Urothelium cell line (cell line): Measurements from ENCODE around the gene MIA3.
"Not testable (repeated sequence)": the region's sequence is repeated elsewhere in the genome, so short reads cannot be mapped to it uniquely, and the experiment has no call there.

Experiments used
- DNase-seq: peaks from one replicate; pipeline ENCODE4 v3.0.0; 2011; ENCODE audit warnings: low spot score, mixed read lengths
- FAIRE-seq: peaks from 2 replicates; lab custom pipeline; 2011; peaks lifted over from hg19 to GRCh38; lab: Jason Lieb, UNC

Gene MIA3, protein sequence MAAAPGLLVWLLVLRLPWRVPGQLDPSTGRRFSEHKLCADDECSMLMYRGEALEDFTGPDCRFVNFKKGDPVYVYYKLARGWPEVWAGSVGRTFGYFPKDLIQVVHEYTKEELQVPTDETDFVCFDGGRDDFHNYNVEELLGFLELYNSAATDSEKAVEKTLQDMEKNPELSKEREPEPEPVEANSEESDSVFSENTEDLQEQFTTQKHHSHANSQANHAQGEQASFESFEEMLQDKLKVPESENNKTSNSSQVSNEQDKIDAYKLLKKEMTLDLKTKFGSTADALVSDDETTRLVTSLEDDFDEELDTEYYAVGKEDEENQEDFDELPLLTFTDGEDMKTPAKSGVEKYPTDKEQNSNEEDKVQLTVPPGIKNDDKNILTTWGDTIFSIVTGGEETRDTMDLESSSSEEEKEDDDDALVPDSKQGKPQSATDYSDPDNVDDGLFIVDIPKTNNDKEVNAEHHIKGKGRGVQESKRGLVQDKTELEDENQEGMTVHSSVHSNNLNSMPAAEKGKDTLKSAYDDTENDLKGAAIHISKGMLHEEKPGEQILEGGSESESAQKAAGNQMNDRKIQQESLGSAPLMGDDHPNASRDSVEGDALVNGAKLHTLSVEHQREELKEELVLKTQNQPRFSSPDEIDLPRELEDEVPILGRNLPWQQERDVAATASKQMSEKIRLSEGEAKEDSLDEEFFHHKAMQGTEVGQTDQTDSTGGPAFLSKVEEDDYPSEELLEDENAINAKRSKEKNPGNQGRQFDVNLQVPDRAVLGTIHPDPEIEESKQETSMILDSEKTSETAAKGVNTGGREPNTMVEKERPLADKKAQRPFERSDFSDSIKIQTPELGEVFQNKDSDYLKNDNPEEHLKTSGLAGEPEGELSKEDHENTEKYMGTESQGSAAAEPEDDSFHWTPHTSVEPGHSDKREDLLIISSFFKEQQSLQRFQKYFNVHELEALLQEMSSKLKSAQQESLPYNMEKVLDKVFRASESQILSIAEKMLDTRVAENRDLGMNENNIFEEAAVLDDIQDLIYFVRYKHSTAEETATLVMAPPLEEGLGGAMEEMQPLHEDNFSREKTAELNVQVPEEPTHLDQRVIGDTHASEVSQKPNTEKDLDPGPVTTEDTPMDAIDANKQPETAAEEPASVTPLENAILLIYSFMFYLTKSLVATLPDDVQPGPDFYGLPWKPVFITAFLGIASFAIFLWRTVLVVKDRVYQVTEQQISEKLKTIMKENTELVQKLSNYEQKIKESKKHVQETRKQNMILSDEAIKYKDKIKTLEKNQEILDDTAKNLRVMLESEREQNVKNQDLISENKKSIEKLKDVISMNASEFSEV (N-terminal part only)

DNA sequence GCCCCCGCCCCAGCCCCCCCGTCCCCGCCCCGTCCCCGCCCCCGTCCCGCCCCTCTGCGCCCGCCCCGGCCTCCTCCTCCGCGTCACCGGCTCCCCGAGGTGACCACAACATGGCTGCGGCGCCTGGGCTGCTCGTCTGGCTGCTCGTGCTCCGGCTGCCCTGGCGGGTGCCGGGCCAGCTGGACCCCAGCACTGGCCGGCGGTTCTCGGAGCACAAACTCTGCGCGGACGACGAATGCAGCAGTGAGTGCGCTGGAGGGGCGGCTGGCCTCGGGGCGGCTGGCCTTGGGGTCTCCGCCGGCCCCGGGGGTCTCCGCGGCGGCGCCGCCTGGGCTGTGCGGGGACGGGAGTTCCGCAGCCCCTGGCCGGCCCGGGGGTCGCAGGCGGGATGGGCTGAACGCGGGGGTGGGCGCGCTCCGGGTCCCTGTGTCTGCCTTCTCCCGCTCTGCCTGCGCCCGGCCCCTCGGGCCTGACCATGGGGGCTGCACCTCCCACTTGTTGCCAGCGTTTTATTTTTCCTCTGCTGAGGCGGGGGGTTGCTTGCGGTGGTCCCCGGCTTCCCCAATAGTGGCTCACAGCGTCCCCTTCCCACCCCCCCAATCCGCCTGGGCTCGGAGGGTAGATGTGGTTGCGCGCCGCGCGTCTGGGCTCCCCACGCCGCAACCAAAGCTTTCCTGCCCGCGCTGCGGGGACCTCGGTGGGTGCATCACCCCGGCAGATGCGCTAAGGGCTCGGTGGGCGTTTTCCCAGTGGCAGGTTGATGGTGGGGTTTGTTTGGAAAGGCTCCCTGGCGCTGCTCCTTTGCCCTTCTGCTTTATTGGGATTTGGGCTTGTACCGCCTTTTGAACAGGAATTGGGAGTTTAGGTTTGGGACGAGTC is at the start of gene MIA3:
TSS of gene MIA3 (plus strand) at position 97 of the 879 bp plus-strand sequence. CDS start at position 111, 14 bp downstream.
- DNase-seq = peak; percentile 92
- no peak for FAIRE-seq

GRCh38 chr1:222570837-222571236 is 47.1 kb upstream of the MIA3 start:
- no peak for FAIRE-seq
- DNase-seq = no peak

DNA sequence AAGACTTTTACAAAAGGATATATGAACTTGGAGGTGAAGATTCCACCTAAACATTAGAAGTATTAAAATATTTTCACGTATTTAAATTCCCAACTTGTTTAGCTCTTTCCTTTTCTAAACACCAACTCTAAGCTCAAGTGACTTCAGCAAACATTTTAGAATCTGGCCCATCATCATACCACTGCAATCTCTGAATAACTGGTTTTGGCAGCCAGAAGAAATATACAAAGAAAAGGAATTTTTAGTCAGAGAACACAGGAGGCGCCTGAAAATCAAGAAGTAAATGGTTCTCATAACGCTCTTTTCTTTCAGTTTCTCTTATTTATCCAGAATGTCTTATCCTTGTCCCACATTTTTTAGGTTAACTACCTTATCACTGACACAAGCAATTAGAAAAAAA is 38.6 kb upstream of the MIA3 start:
- no peak for DNase-seq
- no peak for FAIRE-seq

DNA sequence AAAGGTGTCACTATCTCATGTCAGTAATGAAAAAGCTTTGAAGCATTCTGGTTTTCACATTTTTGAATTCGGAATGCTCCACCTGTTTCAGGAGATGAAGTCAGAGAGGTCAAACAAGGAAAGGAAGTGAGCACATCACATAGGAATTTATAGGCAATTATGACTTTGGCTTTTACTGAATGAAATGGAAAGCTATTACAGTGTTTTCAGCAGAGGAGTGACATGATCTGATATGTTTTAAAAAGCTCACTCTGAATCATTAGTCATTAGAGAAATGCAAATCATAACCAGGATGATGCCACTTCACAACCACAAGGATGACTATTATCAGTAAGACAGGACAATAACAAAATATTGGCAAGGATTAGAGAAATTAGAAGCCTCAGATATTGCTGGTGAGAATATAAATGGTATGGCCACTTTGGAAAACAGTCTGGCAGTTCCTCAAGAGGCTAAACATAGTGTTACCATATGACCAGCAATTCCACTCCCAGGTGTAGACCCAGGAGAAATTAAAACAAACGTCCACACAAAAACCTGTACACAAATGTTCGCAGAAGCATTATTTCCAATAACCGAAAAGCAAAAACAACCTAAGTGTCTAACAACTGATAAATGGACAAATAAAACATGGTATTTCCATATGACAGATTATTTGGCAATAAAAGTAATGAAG is 35.7 kb upstream of the MIA3 start:
- peak; percentile 37 for DNase-seq
- FAIRE-seq = no peak

- FAIRE-seq = no peak
- no peak for DNase-seq
Measured at GRCh38 chr1:222583079-222583478, 34.8 kb upstream of the MIA3 start.

- DNase-seq (no peak), FAIRE-seq (no peak)
Measured at GRCh38 chr1:222586842-222587241, 31.1 kb upstream of the MIA3 start.

DNA sequence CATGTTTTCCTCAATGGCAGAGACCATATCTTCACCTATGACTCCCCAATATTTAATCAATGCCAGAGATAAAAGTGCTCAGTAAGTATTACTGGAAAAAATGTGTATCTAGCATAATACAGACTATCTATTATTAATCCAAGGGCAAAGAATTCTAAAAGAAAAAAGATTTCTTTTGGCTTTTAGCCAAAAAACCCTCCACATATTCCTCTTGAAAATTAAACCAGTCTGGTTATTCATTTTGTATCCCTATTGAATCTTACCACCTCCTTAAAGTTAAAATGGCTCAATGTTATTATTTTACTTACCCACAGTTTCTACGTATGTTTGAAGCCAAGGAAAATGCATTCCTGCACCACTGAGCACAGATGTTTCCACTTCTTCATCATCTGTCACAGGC is 29.8 kb upstream of the MIA3 start:
- DNase-seq (no peak), FAIRE-seq (no peak)

DNA sequence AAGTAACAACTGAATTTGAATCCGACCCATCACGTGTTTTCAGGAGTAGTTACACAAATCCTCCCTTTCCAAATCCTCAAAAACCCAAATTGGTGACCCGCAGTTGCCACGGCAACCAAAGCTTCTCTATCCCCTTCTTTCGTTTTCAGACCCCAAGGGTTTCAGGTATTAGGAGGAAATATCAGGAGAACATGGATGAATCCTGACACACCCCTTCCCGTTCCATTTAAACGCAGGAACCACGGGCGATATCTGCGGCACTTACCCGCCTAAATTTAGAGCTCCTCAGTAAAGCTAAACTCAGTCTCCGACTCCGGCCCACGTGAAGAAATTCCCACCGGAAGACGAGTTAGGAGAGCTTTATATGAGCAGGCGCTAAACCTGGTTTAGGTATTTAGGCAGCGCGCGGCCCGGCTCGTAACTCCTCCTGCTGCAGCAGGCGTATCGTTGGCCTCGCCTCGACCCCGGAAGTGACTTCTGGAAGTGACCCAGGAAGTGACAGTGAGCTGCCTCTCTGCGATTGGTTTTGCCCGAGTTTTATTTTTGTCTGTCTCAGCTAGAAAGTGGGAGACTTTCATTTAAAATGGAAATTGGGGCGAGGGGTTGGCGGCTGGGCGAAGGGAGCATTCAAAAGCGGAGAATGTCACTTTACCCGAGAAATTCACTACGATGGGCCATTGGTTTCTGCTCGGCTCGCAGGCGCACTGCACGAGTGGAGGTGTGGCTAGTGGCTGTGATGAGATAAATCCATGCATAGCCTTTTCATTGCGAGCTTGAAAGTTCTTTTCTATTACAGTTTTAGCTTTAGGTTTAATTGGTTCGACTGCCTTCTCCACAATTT is 28.2 kb upstream of the MIA3 start, which contains the start of gene TAF1A:
TSS of gene TAF1A (minus strand) at position 472 of the 841 bp plus-strand sequence.
- DNase-seq (peak; percentile 88), FAIRE-seq (no peak)

DNA sequence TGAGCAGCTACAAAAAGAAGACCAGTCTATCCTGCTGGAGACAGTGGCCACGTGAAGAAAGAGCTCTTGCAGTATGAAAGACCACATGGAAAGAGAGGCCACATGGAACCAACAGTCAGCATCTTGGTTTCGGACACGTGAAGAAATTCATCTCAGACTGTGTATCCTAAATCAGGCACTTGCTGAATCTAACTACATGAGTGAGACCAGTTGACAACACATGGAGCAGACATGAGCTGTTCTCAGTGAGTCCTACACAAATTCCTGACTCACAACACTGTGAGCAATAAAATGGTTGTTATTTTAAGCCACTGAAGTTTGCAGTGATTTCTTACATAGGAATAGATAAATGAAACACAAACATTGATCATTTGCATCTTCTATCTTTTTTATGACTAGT is 25.7 kb upstream of the MIA3 start:
- DNase-seq (no peak), FAIRE-seq (no peak)

GRCh38 chr1:222594789-222595188 is 23.1 kb upstream of the MIA3 start:
- FAIRE-seq = no peak

DNA sequence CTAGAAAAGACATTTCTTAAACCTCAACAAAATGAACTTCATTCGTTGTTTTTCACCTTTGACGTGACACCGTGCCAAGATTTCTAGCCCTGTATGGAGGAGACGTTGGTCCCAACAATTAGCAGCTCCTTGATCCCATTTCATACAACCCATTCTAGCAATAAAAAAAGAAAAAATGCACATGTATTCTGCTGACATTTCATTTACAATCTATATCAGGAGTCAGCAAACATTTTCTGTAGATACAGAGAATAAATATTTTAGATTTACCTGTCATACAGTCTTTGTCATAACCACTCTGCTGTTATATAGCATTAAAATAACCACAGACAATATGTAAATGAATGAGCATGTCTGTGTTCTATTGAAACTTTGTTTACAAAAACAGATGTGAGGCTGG is 21.2 kb upstream of the MIA3 start:
- FAIRE-seq (no peak), DNase-seq (no peak)

More at GRCh38 chr1:222594789-222595188, 23.1 kb upstream of the MIA3 start:
- DNase-seq = no peak

- FAIRE-seq (no peak), DNase-seq (no peak)
Measured at GRCh38 chr1:222600281-222600680, 17.6 kb upstream of the MIA3 start.

DNA sequence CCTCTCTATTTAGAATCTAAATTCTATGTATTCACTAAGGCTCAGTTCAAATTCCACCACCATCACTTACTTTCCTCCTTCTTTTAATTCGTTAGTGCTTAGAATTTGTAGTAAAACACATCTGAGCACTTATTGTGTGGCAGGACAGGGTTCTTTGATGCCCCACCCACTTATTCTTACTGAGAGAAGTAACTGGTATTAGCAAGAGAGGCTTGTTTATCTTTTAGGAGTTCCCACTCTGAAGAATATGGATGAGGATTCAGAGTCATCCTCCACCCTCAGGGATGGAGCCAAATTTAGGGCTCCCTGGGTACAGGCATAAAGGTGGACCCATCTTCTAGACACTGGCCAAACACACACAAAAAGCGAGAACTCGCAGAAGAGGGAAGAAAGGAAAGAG is 16.6 kb upstream of the MIA3 start:
- DNase-seq = no peak
- FAIRE-seq = no peak

- FAIRE-seq (no peak), DNase-seq (no peak)
Measured at GRCh38 chr1:222606757-222607156, 11.1 kb upstream of the MIA3 start.

DNA sequence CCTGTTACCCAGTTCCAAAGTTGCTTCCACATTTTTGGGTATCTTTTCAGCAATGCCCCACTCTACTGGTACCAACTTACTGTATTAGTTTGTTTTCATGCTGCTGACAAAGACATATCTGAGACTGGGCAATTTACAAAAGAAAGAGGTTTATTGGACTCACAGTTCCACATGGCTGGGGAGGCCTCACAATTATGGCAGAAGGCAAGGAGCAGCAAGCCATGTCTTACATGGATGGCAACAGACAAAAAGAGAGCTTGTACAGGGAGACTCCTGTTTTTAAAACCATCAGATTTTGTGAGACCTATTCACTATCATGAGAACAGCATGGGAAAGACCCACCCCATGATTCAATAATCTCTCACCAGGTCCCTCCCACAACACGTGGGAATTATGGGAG is 8.8 kb upstream of the MIA3 start:
- not testable (repeated sequence) for DNase-seq, FAIRE-seq

GRCh38 chr1:222610728-222611127 is 7.2 kb upstream of the MIA3 start:
- DNase-seq (no peak), FAIRE-seq (no peak)

DNA sequence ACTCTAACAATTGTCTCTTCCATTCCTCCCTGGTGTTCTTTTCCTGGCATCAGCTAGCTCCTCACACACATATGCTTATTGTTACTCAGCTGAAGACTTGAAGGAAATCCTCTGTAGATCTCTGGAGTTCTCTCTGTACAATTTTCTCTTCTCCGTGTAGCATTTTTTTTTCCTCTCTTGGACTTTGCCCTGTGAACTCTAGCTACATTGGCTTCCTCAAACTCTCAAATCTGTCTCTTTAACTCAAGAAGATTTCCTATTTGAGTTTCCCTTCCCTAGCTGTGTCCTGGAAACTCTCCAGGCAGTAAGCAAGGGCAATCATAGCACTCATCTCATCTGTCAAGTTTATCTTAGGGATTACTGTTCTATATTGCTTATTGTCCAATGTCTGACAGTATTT is 4.3 kb upstream of the MIA3 start:
- DNase-seq (no peak), FAIRE-seq (no peak)

GRCh38 chr1:222616525-222616924 is 1.4 kb upstream of the MIA3 start:
- FAIRE-seq (no peak), DNase-seq (no peak)
